Measurements from ENCODE around the gene RPUSD1.
"Not testable (repeated sequence)": the region's sequence is repeated elsewhere in the genome, so short reads cannot be mapped to it uniquely, and the experiment has no call there.

The RPUSD1 gene

GRCh38 chr16:765488-765865, 22.7 kb downstream of the RPUSD1 start:
- no peak overlapping the region for H3K4me3 ChIP-seq (ENCODE audit: low read length)
- no peak for TF ChIP-seq ZNF274 (IDR thresholded peaks at IDR 0.05; ENCODE audit: low read depth, low read length)

GRCh38 chr16:764848-765487, 23.2 kb downstream of the RPUSD1 start:
- no peak overlapping the region for H3K4me3 ChIP-seq (ENCODE audit: low read length)
- no peak for TF ChIP-seq ZNF274 (IDR thresholded peaks at IDR 0.05; ENCODE audit: low read depth, low read length)

- no peak for TF ChIP-seq ZNF274 (IDR thresholded peaks at IDR 0.05; ENCODE audit: low read depth, low read length)
- no peak overlapping the region for H3K4me3 ChIP-seq (ENCODE audit: low read length)
Measured at GRCh38 chr16:764184-764750, 23.9 kb downstream of the RPUSD1 start.

- H3K4me3 ChIP-seq (ENCODE audit: low read length), result no peak overlapping the region
- TF ChIP-seq ZNF274 (IDR thresholded peaks at IDR 0.05; ENCODE audit: low read depth, low read length), result no peak
Measured at GRCh38 chr16:763369-764183, 24.6 kb downstream of the RPUSD1 start.

GRCh38 chr16:762595-763268, 25.4 kb downstream of the RPUSD1 start:
- no peak overlapping the region for H3K4me3 ChIP-seq (ENCODE audit: low read length)
- TF ChIP-seq ZNF274 (IDR thresholded peaks at IDR 0.05; ENCODE audit: low read depth, low read length), result no peak

GRCh38 chr16:761625-762513, 26.3 kb downstream of the RPUSD1 start:
- TF ChIP-seq ZNF274 (IDR thresholded peaks at IDR 0.05; ENCODE audit: low read depth, low read length), result no peak
- H3K4me3 ChIP-seq (ENCODE audit: low read length), result no peak overlapping the region

- TF ChIP-seq ZNF274 (IDR thresholded peaks at IDR 0.05; ENCODE audit: low read depth, low read length), result no peak
- no peak within 1 kb of the TSS for H3K4me3 ChIP-seq (ENCODE audit: low read length)
Measured at GRCh38 chr16:760545-761343, 27.4 kb downstream of the RPUSD1 start, which contains the start of gene MSLN. Gene MSLN (plus strand): TSS chr16:760734. CDS start chr16:762681, 1,947 bp downstream.

- no peak for TF ChIP-seq ZNF274 (IDR thresholded peaks at IDR 0.05; ENCODE audit: low read depth, low read length)
- no peak overlapping the region for H3K4me3 ChIP-seq (ENCODE audit: low read length)
Measured at GRCh38 chr16:760065-760464, 28.1 kb downstream of the RPUSD1 start.

GRCh38 chr16:759110-759910, 28.9 kb downstream of the RPUSD1 start:
- no peak for TF ChIP-seq ZNF274 (IDR thresholded peaks at IDR 0.05; ENCODE audit: low read depth, low read length)
- no peak overlapping the region for H3K4me3 ChIP-seq (ENCODE audit: low read length)

GRCh38 chr16:756428-756827, 31.8 kb downstream of the RPUSD1 start:
- no peak overlapping the region for H3K4me3 ChIP-seq (ENCODE audit: low read length)
- TF ChIP-seq ZNF274 (IDR thresholded peaks at IDR 0.05; ENCODE audit: low read depth, low read length), result no peak

- H3K4me3 ChIP-seq (ENCODE audit: low read length), result no peak overlapping the region
- no peak for TF ChIP-seq ZNF274 (IDR thresholded peaks at IDR 0.05; ENCODE audit: low read depth, low read length)
Measured at GRCh38 chr16:754656-755055, 33.5 kb downstream of the RPUSD1 start.

GRCh38 chr16:754121-754607, 34.0 kb downstream of the RPUSD1 start:
- not testable (repeated sequence) for H3K4me3 ChIP-seq (ENCODE audit: low read length)

Data from GM08714 (cell line).